Osteoblast (primary cell): Measurements from ENCODE around the gene TP53INP2. TPM values are rescaled to one million over a fixed set of nuclear protein-coding genes. Genes with fewer than 3 reads are reported as not detected.

Experiments used
- DNase-seq: peaks from one replicate; pipeline ENCODE4 v3.0.0; 2011; ENCODE audit warnings: low spot score, mixed read lengths; ENCODE audit not compliant: insufficient read length; ENCODE audit errors: missing footprints
- H2AFZ ChIP-seq: 2 replicates; pipeline ENCODE4 v1.6.0; 2011; ENCODE audit warnings: mild to moderate bottlenecking, low read length
- H3K27ac ChIP-seq: 2 replicates; pipeline ENCODE4 v1.5.1; 2011; ENCODE audit warnings: mild to moderate bottlenecking, low read depth, low read length, moderate library complexity
- H3K27me3 ChIP-seq: 2 replicates; pipeline ENCODE4 v1.6.0; 2012; ENCODE audit warnings: mild to moderate bottlenecking, control low read depth, inconsistent platforms, low read length, moderate library complexity; ENCODE audit not compliant: insufficient read depth
- H3K36me3 ChIP-seq: 2 replicates; pipeline ENCODE4 v1.5.1; 2011; ENCODE audit warnings: mild to moderate bottlenecking, low read length, control low read depth, moderate library complexity; ENCODE audit not compliant: insufficient read depth
- H3K4me1 ChIP-seq: 2 replicates; pipeline ENCODE4 v1.5.1; 2011; ENCODE audit warnings: mild to moderate bottlenecking, low read length, control low read depth, moderate library complexity; ENCODE audit not compliant: insufficient read depth
- H3K4me2 ChIP-seq: 2 replicates; pipeline ENCODE4 v1.6.0; 2011; ENCODE audit warnings: mild to moderate bottlenecking, low read length; ENCODE audit not compliant: insufficient read depth
- H3K4me3 ChIP-seq: fragments of 200-600 bp; sonication (generic); 3 replicates; pipeline ENCODE4 v1.5.1; 2012; ENCODE audit warnings: mild to moderate bottlenecking, low read length, inconsistent platforms; ENCODE audit not compliant: insufficient read depth
- H3K79me2 ChIP-seq: 2 replicates; pipeline ENCODE4 v1.6.0; 2012; ENCODE audit warnings: mild to moderate bottlenecking, low read length, control low read depth, inconsistent platforms; ENCODE audit not compliant: insufficient read depth
- H3K9me3 ChIP-seq: 2 replicates; pipeline ENCODE4 v1.5.1; 2011; ENCODE audit warnings: low read depth, low read length, control low read depth
- H4K20me1 ChIP-seq: 2 replicates; pipeline ENCODE4 v1.6.0; 2012; ENCODE audit warnings: mild to moderate bottlenecking, low read length, control low read depth; ENCODE audit not compliant: insufficient read depth
- CTCF ChIP-seq: IDR thresholded peaks from 2 replicates; pipeline ENCODE4 v1.5.1; 2011; ENCODE audit warnings: mild to moderate bottlenecking, low read depth, low read length, moderate library complexity; ENCODE audit errors: extremely low read depth
- total RNA-seq: library from RNA; depleted of rRNA; stranded (reverse); fragments of >200 nt; gene quantifications from 2 replicates; pipeline ENCODE4 v1.2.3, GENCODE V29; 2012

The TP53INP2 gene
- total RNA-seq, 1 donor = 8.0 TPM

GRCh38 chr20:34669094-34669493 lies 35.0 kb upstream of the TP53INP2 start:
- Histone ChIP-seq H3K4me1 (no peaks in the 10 kb centered on the region), H3K27me3 (no peaks in the 10 kb centered on the region), H3K9me3 (no peaks in the 10 kb centered on the region), H3K36me3 (no peaks in the 10 kb centered on the region), H4K20me1 (peaks cover 9% of the 10 kb centered on the region), H2AFZ (no peak overlapping the region), H3K79me2 (peaks cover 17% of the 10 kb centered on the region), H3K4me3 (no peak overlapping the region), H3K27ac (no peak overlapping the region), H3K4me2 (no peak overlapping the region)
- no peak for DNase-seq
- TF ChIP-seq CTCF = no peak

- Histone ChIP-seq H3K27me3 (no peaks in the 10 kb centered on the region), H2AFZ (no peak overlapping the region), H3K79me2 (peaks cover 25% of the 10 kb centered on the region), H3K4me3 (no peak overlapping the region), H3K4me1 (peaks cover 9% of the 10 kb centered on the region), H4K20me1 (no peaks in the 10 kb centered on the region), H3K4me2 (no peak overlapping the region), H3K27ac (no peak overlapping the region), H3K36me3 (no peaks in the 10 kb centered on the region), H3K9me3 (no peaks in the 10 kb centered on the region)
- no peak for TF ChIP-seq CTCF
- no peak for DNase-seq
Observed at GRCh38 chr20:34673412-34673811, 30.7 kb upstream of the TP53INP2 start.

- no peak for TF ChIP-seq CTCF
- Histone ChIP-seq H3K79me2 (peaks cover 22% of the 10 kb centered on the region), H3K36me3 (no peaks in the 10 kb centered on the region), H3K27ac (no peak overlapping the region), H3K4me1 (peaks cover 9% of the 10 kb centered on the region), H3K27me3 (no peaks in the 10 kb centered on the region), H3K4me2 (peak overlapping the region; percentile 99), H3K4me3 (no peak overlapping the region), H2AFZ (no peak overlapping the region), H4K20me1 (no peaks in the 10 kb centered on the region), H3K9me3 (no peaks in the 10 kb centered on the region)
- no peak for DNase-seq
Observed at GRCh38 chr20:34675561-34675960, 28.6 kb upstream of the TP53INP2 start.

- Histone ChIP-seq H3K36me3 (no peaks in the 10 kb centered on the region), H4K20me1 (no peaks in the 10 kb centered on the region), H3K27ac (peak overlapping the region; percentile 58), H3K4me2 (peak overlapping the region; percentile 99), H3K79me2 (peaks cover 17% of the 10 kb centered on the region), H3K27me3 (no peaks in the 10 kb centered on the region), H3K9me3 (no peaks in the 10 kb centered on the region), H2AFZ (peak overlapping the region; percentile 95), H3K4me3 (peak overlapping the region; percentile 96), H3K4me1 (peaks cover 9% of the 10 kb centered on the region)
- peak; percentile 36 for DNase-seq
- TF ChIP-seq CTCF = no peak
Observed at GRCh38 chr20:34675993-34676641, 28.0 kb upstream of the TP53INP2 start.
